HG03095 (cell line): Measurements from ENCODE around the gene ZBTB43.

ENCODE experiments used
- ATAC-seq: cut with Tn5 transposase; IDR thresholded peaks from one replicate; pipeline ENCODE4 v1.9.1; 2021; ENCODE audit warnings: moderate library complexity; ENCODE audit not compliant: unreplicated experiment

The ZBTB43 gene

DNA sequence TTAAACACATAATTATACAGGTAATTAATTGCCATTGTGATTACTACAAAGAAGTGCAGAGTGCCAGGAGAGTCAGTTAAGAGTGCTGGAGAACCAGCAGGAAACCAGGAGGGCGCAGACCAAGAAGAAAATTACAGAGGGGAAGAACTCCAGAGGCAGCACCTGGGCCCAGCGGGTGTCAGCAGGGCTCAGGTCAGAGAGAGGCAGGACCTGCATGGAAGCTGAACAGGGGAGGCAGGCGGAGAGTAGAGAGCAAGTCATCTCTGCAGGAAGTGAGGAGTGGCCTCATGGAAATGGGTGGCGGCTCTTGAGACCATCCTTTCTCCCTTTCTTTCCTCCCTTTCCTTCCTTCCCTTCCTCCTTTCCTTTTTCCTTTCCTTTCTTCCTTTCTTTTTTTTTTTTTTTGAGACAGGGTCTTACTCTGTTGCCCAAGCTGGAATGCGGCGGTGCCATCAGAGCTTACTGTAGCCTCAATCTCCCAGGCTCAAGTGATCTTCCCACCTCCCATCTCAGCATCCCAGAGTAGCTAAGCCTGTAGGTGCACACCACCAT is 51.6 kb downstream of the ZBTB43 start:
- ATAC-seq, result no peak

DNA sequence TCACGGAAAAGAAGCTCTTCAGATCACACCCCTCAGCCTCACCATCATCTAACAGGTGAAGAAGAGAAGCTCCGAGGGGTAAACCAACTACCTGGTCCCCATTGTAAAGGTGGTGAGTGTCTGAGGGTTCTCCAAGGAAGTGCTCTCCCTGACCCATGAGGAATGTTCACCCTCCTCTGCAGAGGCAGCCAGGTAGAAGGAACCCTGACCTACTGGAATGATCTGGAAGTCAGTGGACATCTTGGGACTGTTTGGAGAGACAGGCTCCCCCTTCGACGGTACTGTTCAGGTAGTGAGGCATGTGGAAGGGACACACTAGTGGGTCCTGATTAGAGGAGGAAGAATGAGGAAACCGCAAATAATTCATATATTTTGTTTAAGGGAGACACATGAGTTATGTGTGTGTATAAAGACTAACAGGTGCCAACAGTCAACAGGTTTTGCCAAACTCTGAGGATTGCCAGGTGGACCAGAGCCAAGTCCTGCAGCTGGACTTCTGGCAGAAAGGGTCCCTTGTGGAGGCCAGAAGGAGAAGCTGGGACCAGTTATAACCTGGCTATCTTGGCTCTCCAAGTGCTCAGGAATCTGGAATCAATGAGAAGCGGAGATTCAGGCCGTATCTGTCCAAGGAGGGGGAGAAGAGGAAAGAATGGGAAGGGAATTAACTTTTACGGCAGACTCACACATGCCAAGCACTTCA is 52.6 kb downstream of the ZBTB43 start:
- ATAC-seq, result no peak

DNA sequence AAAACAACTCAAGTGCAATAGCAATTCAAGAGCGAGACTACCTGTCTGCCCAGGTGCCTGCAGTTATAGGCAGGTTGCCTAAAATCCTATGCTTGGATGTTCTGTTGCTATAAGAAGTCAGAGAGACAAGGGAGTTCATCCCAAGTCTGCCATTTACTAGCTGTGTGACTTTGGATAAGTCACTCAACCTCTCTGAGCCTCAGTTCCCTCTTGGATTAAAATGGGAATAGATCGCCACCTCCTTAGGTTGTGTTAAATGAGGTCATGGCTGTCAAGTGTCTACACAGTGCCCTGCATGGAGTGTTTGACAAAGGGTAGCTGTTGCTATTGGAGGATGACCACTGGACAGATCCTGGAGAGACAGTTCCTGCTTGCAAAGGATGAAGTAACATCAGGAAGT is 54.3 kb downstream of the ZBTB43 start:
- no peak for ATAC-seq

DNA sequence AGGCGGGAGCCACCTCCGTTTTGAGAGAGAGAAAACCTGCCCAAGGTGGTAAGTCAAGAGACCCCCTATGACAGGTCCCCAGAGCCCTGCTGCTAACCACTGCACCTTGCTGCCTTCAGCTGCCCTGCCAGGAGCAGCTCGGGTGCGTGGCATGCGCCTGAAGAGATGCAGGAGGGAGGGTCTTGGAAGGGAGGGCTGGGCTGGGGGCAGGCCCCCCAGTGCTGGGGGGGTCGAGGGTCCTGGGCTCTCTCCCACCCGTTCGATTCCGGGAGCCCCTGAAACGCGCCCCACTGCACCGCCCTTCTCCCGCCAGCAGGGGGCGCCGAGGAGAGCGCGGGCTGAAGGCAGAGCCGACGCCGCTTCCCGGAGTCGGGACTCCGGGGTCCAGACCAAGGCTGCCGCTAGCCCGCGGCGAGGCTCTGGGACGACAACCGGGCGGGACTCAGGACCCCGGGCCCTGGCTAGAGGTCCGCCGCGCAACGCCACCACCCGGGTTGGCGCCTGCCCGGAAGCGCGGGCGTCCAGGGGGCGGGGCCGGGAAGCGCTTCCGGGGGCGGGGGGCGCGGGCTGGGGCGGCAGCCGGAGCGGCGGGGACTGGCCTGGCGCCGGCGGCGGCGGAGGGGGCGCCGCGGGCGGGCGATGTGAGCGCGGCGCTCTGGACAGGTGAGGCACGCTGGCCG is 55.4 kb downstream of the ZBTB43 start, which contains the start of gene ZBTB34:
TSS of gene ZBTB34 (plus strand) at position 563 of the 680 bp plus-strand sequence. CDS start 18,761 bp downstream, outside the sequence.
- ATAC-seq, result peak; percentile 60

DNA sequence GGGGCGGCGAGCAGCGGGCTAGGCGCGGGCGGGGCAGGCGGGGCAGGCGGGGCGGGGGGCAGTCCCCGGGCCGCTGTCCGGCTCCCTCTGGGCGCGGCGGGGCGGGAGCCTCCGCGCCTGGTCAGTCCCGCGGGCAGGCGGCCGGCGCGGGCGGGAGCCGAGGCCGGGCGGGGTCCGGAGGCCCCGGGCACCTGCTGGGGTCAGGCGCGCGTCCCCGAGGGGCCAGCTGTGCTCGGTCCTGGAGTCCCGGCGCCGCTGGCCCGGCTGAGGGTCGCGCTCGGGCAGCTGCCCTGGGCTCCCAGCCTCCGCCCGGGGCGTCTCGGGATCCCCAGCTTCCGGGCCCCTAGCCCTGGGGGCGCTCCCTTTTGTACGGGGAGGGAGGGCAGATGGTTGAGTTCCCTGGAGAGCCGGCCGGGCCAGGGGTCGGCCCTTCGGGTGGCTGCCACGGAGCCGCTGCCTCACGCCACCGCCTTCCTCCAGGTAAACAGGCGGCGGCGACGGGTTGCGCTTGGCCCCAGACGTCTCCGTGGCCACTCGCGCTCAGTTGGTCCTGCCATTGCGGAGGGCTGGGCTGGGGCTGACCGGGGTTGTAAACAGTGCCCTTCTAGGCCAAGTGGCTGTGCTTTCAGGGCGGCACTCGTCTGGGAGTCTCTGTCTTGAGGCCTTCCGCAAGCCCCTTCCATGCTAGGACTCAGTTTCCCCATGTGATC is 56.1 kb downstream of the ZBTB43 start:
- ATAC-seq, result peak; percentile 26

DNA sequence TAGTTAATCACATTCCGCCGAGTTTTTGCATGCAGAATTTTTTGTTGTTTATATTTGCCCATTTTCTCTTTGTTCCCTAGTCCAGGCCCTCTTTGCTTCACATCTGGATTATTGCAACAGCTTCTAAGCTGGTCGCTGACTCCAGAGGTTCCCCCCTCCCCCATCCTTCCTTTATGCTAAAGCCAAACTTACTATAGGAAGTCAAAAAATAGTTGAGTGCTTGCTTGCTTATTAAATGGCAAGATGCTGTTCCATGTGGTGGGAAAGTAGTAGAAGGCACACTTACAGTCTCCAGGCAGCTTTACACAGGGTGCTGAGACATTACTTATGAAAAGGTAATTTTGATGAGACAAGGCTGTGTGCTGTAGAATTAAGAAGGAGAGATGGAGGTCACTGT is 56.9 kb downstream of the ZBTB43 start:
- no peak for ATAC-seq

DNA sequence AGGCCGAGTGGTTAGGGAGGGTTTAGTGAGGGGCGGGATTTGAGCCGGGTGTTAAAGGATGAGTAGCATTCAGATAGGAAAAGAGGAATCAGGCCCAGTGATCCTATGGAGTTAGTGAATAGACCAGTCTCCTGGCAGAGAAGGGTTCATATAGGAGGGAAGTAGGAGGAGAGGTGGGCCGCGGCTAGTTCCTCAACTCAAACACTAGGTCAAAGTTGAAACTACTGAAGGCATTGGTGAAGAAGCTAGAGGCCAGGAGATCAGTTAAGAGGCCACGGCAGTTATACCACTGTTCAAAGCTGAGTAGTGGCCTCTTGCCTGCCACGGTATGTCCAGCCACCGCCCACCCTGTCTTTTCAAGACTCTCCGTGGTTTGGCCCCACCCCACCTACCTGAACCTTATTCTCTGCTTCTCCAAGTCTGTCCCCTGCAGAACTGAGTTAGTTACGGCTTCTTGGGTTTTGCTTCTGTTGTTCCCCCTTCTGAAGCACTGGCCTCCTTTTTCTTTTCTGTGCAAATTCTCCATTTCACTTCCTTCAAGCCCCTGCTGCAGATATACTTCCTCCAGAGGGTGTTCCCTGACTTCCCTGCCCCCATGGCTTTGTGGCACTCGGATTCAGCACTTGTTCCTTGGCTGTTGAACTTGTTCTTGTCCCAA is 57.4 kb downstream of the ZBTB43 start:
- ATAC-seq, result no peak

DNA sequence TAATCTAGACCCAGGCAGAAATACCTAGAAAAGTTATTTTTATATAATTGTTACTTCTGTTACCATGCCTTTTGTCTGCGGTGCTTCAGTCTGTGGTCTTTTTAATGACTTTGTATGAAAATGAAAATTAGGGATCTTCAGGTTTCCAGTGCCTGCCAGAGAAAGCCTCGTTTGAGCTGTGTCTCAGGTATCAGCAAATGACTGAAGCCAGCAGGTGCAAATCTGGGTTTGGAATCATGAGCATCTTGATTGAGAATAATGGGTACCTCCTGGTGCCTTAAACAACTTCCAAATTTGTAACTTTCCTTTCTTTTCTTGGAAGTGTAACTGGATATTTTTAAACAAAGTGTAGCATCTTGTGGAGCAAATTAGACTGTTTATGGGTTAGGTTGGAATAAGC is 59.9 kb downstream of the ZBTB43 start:
- no peak for ATAC-seq

DNA sequence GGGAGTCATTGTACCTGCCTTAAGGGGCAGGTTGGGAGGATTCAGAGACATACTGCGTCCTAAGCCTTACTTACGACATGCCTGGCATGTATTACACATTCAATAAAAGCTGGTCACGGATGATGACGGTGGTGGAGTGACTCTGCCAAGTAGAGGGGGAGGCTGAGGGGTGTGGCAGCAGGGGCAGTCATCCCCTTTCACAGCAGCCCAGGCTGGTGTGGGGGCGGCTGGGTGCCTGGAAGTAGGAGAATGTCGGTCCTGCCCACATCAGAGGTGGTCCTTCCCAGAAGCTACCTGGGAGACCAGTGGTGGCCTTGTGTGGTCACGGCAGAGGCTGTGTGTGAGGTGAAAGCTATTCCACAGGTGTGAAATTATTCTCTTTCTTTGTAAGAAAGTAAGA is 64.5 kb downstream of the ZBTB43 start:
- no peak for ATAC-seq

DNA sequence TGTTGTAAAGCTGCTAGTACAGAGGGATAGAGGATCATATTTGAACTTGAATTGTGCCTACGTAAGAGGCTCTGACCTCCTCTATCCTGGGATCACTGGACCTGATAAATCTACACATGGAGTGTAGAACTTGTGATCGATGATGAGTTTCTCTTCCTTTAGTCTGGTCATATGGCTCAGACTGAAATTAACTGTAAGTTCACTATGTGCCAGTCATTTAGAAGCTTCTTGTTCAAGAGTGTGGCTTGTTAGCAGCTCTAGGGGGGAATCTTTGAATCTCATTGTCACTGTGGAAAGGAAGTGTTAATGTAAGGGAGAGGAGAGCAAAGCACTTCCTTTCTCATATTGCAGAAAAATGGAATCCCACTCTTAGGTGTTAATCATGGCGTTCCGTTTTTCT is 67.7 kb downstream of the ZBTB43 start:
- no peak for ATAC-seq

DNA sequence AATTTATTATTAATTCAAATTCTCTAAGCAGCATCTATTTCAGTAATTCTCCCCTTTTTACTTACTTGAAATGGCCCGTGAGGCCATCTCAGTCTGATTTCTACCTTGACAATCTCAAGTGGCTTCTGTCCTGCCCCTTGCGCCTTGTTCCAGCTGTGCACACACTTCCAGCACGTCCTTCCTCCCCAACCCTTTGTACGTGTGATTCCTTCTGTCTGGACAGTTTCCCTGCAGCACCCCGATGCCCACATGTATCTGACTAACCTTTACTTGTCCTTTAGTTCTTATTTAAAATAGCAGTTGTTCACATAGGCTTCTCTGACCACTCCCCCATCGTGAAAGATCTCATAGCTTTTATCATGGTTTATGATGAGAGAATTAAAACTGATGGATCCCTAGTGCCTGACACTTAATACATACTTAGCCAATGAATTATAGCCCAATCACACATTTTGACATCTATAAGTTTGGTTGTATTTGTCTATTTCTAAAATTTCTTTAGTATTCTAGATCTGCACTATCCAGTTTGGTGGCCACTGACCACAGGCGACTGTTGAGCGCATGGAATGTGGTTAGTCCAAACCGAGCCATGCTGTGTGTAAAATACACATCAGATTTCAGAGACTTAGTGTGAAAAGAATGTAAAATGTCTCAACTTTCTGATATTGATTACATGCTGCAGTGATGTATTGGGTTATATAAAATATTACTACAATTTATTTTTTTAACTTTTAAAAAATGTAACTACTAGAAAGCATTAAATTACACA is 69.9 kb downstream of the ZBTB43 start:
- ATAC-seq, result no peak

DNA sequence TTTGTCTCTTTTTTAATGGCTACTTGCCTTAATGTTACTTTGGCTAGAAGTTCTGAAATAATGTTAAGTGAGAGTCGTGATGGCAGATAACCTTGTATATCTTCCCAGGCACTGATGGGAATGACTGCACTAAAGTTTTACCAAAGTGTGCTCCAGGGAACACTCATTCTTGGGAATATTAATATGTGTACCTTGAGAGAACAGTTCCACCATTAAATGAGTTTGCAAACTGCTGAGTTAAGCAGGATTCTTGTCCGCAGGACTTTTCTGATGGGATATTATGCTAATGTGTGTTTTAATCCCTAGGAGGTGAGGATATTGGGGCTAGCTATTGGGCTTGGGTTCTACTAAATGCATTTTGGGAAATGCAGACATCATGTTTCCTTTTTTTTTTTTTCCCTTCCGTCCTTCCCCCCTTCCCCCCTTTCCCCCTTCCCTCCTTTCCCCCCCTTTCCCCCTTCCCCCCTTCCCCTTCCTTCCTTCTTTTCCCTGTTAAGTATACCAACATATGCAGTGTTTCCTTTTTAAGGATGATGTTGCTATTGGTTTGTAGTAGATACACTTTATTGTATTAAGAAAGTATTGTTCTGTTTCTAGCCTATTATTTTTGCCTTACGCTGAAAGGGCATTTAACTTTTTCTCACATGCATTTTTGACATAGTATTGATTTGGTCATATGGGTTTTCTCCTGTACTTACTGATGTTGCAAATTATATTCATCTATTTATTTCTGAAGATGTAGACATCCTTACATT is 71.1 kb downstream of the ZBTB43 start:
- ATAC-seq, result no peak

DNA sequence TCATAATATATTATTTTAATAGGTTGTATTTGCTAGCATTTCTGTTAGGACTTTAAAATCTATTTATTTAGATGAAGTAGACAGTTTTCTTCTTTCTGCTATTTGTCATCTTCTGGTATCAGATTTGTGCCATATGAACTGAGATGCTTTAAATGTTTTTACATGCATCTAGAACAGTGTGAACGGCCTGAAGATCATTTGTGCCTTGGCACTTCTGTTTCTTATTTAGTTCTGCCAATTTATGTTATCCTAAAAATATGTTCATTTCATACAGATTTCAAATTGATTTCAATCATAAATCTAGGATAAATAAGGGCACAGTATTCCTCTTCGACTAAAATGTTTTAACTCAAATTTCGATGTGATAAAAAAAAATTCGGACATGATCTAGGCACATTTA is 71.7 kb downstream of the ZBTB43 start:
- no peak for ATAC-seq

DNA sequence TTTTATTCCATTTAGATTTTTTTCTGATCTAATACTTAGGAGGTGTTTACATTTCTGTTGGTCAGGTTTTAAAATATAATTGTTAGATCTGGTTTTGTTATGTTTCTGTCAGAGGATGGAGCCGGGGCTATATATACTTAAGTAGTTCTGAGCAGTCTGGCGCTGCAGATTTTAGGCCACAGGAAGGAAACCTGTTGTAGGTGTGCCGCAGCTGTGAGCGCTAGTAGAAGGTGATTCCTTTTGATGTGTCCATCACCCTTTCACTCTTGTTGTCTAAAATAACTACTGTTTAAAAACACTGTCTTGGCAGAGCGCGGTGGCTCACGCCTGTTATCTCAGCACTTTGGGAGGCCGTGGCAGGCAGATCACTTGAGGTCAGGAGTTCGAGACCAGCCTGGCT is 72.6 kb downstream of the ZBTB43 start:
- ATAC-seq, result no peak

DNA sequence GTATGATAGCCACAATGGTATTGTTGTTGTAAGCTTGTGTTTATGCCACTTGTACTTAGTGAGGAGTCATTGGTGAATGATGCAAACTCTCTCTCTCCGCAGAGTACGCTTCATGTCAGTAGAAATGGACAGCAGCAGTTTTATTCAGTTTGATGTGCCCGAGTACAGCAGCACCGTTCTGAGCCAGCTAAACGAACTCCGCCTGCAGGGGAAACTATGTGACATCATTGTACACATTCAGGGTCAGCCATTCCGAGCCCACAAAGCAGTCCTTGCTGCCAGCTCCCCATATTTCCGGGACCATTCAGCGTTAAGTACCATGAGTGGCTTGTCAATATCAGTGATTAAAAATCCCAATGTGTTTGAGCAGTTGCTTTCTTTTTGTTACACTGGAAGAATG is 74.4 kb downstream of the ZBTB43 start:
- no peak for ATAC-seq

DNA sequence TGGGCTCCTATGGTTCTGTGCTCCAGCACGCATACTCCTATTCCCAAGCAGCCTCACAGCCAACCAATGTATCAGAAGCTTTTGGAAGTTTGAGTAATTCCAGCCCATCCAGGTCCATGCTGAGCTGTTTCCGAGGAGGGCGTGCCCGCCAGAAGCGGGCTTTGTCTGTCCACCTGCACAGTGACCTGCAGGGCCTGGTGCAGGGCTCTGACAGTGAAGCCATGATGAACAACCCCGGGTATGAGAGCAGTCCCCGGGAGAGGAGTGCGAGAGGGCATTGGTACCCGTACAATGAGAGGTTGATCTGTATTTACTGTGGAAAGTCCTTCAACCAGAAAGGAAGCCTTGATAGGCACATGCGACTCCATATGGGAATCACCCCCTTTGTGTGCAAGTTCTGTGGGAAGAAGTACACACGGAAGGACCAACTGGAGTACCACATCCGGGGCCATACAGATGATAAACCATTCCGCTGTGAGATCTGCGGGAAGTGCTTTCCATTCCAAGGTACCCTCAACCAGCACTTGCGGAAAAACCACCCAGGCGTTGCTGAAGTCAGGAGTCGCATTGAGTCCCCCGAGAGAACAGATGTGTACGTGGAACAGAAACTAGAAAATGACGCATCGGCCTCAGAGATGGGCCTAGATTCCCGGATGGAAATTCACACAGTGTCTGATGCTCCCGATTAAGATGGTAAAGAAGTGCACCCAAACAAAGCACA is 75.5 kb downstream of the ZBTB43 start:
- no peak for ATAC-seq

DNA sequence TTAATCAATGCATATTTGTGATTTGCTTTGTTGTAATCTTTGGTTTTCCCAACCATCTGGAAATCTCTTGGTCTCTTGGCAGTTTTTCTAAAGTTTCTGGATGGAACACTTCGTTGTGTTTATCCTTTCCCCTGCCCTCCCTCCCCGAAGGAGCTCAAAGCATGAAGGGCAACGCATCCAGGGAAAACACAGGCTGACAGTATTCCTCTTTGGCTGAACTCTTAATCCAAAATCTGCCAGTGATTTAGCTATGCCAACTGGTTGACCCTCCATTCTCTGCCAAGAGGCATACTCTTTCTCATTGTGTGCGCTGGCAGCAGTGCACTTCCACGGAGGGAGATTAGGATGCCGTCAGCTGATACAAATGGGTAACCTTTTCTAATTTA is 76.1 kb downstream of the ZBTB43 start:
- ATAC-seq, result no peak

DNA sequence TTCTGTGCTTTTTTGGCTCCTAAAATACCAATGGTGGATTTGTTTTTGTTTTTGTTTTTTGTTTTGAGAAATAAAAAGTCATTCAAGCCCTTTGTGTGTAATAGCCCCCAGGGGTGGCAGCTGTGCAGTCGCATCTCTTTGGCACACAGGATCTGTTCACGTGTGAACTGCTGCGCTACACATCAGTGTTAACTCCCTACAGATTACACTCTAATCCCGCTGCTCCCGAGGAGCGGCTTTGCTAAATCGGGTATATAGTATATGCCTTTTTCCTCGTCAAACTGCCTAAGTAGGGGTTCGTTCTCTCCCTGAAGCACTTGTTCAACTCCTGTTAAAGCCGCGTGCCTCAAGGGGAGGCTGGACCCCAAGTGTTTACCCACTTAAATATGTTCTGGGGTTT is 77.9 kb downstream of the ZBTB43 start:
- ATAC-seq, result no peak

DNA sequence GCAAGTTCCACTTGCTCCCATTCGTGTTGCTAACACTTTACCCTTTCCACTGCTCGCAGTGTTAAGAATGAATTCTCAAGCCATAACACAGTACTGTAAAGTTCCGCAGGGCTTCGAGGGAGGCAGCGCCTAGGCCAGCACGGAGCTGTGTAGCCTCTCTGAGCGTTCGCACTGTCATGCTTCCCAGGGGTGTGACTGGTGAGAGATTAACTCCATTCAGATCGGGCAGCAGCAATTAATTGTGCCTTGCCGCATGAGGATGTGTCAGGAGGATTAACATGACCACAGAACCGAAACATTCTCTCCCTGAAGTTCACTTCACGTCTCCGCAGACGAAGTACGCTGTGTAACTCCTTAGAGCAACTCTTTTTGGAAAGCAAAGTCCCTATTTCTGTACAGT is 78.8 kb downstream of the ZBTB43 start:
- no peak for ATAC-seq
